ENCODE results near the gene MYO1A. TPM values are rescaled to one million over a fixed set of nuclear protein-coding genes. Genes with fewer than 3 reads are reported as not detected.

MYO1A gene
- total and polyA plus RNA-seq, 2 donors (not counting 1 experiment from before 2014, with no cell fraction given) = 0.55 to 1.3 TPM

- 94% methylated on average over 6 of the region's 6 CpGs for WGBS (ENCODE audit: insufficient coverage)
- no peak overlapping the region for H3K4me3 Mint-ChIP-seq
- no peak for ATAC-seq (ENCODE audit: low read depth)
- no peak overlapping the region for H3K9ac ChIP-seq (ENCODE audit: low read length)
- TF ChIP-seq CTCF (IDR thresholded peaks at IDR 0.05) (no peak), EZH2 (IDR thresholded peaks at IDR 0.05; ENCODE audit: borderline replicate concordance, insufficient read depth, low read depth, low read length, poor library complexity, severe bottlenecking) (no peak)
- no peaks in the 10 kb centered on the region for H3K9me3 Mint-ChIP-seq (ENCODE audit: insufficient read depth)
- H2AFZ ChIP-seq (ENCODE audit: insufficient read depth, low read depth, low read length, poor library complexity, severe bottlenecking) = no peak overlapping the region
- DNase-seq = no peak
- H3K9me3 ChIP-seq (ENCODE audit: control extremely low read depth in 1 of 3, control insufficient read depth in 2 of 3, insufficient read depth in 1 of 3, low read length in 2 of 3) = no peaks in the 10 kb centered on the region
- H3K79me2 ChIP-seq (ENCODE audit: control insufficient read depth, insufficient read depth, low read length) = peaks cover 45% of the 10 kb centered on the region
- peak overlapping the region in 1 of 2 donors; percentile 43 for H3K27ac ChIP-seq (ENCODE audit: low read length in 2 of 2)
- no peaks in the 10 kb centered on the region for H3K27me3 ChIP-seq (replicated peaks in 1 of 4; ENCODE audit: control extremely low read depth in 1 of 4, control insufficient read depth in 3 of 4, insufficient read depth in 4 of 4, low read length in 3 of 4)
- CTCF ChIA-PET = interaction anchor here (0.6 to 9.2 kb wide), 5 partner anchors 10 to 241 kb away, joined by 3 to 52 read pairs (median 5); no protein-coding TSS in a partner anchor
- no peaks in the 10 kb centered on the region for H3K27me3 Mint-ChIP-seq
- H3K4me2 ChIP-seq (replicated peaks; ENCODE audit: low read depth, low read length, poor library complexity, severe bottlenecking) = peak overlapping the region; percentile 39
- POLR2A ChIA-PET = no interaction called here
- intact Hi-C loops (cut with micrococcal nuclease) = no loop called here
- H3K4me1 ChIP-seq (ENCODE audit: control insufficient read depth in 2 of 2, insufficient read depth in 2 of 2, low read length in 2 of 2) = peaks cover 12 to 18% of the 10 kb centered on the region in 2 donors
- H3K4me3 ChIP-seq (ENCODE audit: control extremely low read depth in 1 of 5, extremely low read depth in 1 of 5, insufficient read depth in 1 of 5, low read depth in 2 of 5, low read length in 4 of 5) = no peak overlapping the region
- H4K20me1 ChIP-seq (ENCODE audit: control insufficient read depth, insufficient read depth, low read length, poor library complexity, severe bottlenecking) = peaks cover 14% of the 10 kb centered on the region
- no peak overlapping the region for H3K27ac Mint-ChIP-seq
- H3K4me1 Mint-ChIP-seq = peaks cover 37% of the 10 kb centered on the region
- peaks cover 0 to 42% of the 10 kb centered on the region in 2 experiments for H3K36me3 ChIP-seq (replicated peaks in 1 of 2; ENCODE audit: control extremely low read depth in 1 of 2, control insufficient read depth in 1 of 2, extremely low read depth in 1 of 2, insufficient read depth in 2 of 2, low read length in 1 of 2)
Measured at GRCh38 chr12:56998316-56998715, 51.6 kb downstream of the MYO1A start.

- H3K4me3 Mint-ChIP-seq = no peak overlapping the region
- intact Hi-C loops (cut with micrococcal nuclease) = no loop called here
- H3K4me1 Mint-ChIP-seq = peaks cover 35% of the 10 kb centered on the region
- DNase-seq = no peak
- Histone ChIP-seq H3K4me2 (replicated peaks; ENCODE audit: low read depth, low read length, poor library complexity, severe bottlenecking) (no peak overlapping the region), H2AFZ (ENCODE audit: insufficient read depth, low read depth, low read length, poor library complexity, severe bottlenecking) (no peak overlapping the region), H3K36me3 (replicated peaks in 1 of 2; ENCODE audit: control extremely low read depth in 1 of 2, control insufficient read depth in 1 of 2, extremely low read depth in 1 of 2, insufficient read depth in 2 of 2, low read length in 1 of 2) (peaks cover 0 to 29% of the 10 kb centered on the region in 2 experiments), H3K9me3 (ENCODE audit: control extremely low read depth in 1 of 3, control insufficient read depth in 2 of 3, insufficient read depth in 1 of 3, low read length in 2 of 3) (no peaks in the 10 kb centered on the region), H3K4me1 (ENCODE audit: control insufficient read depth in 2 of 2, insufficient read depth in 2 of 2, low read length in 2 of 2) (peaks cover 12 to 18% of the 10 kb centered on the region in 2 donors), H3K27ac (ENCODE audit: low read length in 2 of 2) (no peak overlapping the region), H4K20me1 (ENCODE audit: control insufficient read depth, insufficient read depth, low read length, poor library complexity, severe bottlenecking) (peaks cover 12% of the 10 kb centered on the region), H3K27me3 (replicated peaks in 1 of 4; ENCODE audit: control extremely low read depth in 1 of 4, control insufficient read depth in 3 of 4, insufficient read depth in 4 of 4, low read length in 3 of 4) (no peaks in the 10 kb centered on the region), H3K79me2 (ENCODE audit: control insufficient read depth, insufficient read depth, low read length) (peaks cover 37% of the 10 kb centered on the region), H3K9ac (ENCODE audit: low read length) (no peak overlapping the region), H3K4me3 (ENCODE audit: control extremely low read depth in 1 of 5, extremely low read depth in 1 of 5, insufficient read depth in 1 of 5, low read depth in 2 of 5, low read length in 4 of 5) (no peak overlapping the region)
- no peaks in the 10 kb centered on the region for H3K27me3 Mint-ChIP-seq
- ATAC-seq (ENCODE audit: low read depth) = no peak
- H3K9me3 Mint-ChIP-seq (ENCODE audit: insufficient read depth) = no peaks in the 10 kb centered on the region
- CTCF ChIA-PET = interaction anchor here (1.5 to 1.7 kb wide), 3 partner anchors 9 to 11 kb away, joined by 7 to 8 read pairs (median 7); partner anchors contain the start of gene ZBTB39
- POLR2A ChIA-PET = no interaction called here
- WGBS (ENCODE audit: insufficient coverage) = 95% methylated on average over 11 of the region's 12 CpGs
- H3K27ac Mint-ChIP-seq = peak overlapping the region; percentile 10
- TF ChIP-seq EZH2 (IDR thresholded peaks at IDR 0.05; ENCODE audit: borderline replicate concordance, insufficient read depth, low read depth, low read length, poor library complexity, severe bottlenecking) = no peak
- TF ChIP-seq CTCF (IDR thresholded peaks at IDR 0.05) = no peak
Measured at GRCh38 chr12:56996793-56997545, 53.0 kb downstream of the MYO1A start.

Data from B cell (primary cell).